ENCODE measurements around the gene KRT72.

KRT72 gene

GRCh38 chr12:52539821-52540173 lies 61.5 kb downstream of the KRT72 start:
- Mint-ChIP-seq H3K27ac (no peak overlapping the region), H3K27me3 (no peaks in the 10 kb centered on the region), H3K9me3 (ENCODE audit: low read depth) (no peaks in the 10 kb centered on the region), H3K4me1 (ENCODE audit: low read depth) (no peaks in the 10 kb centered on the region), H3K4me3 (no peak overlapping the region), H3K36me3 (no peaks in the 10 kb centered on the region)

- no peaks in the 10 kb centered on the region for H3K4me1 Mint-ChIP-seq (ENCODE audit: low read depth)
- no peaks in the 10 kb centered on the region for H3K36me3 Mint-ChIP-seq
- H3K27me3 Mint-ChIP-seq, result no peaks in the 10 kb centered on the region
- no peak overlapping the region for H3K4me3 Mint-ChIP-seq
- H3K9me3 Mint-ChIP-seq (ENCODE audit: low read depth), result no peaks in the 10 kb centered on the region
- no peak overlapping the region for H3K27ac Mint-ChIP-seq
Measured at GRCh38 chr12:52539083-52539820, 62.0 kb downstream of the KRT72 start.

GRCh38 chr12:52537101-52537500 lies 64.2 kb downstream of the KRT72 start:
- Mint-ChIP-seq H3K4me3 (no peak overlapping the region), H3K9me3 (ENCODE audit: low read depth) (no peaks in the 10 kb centered on the region), H3K27ac (no peak overlapping the region), H3K36me3 (no peaks in the 10 kb centered on the region), H3K27me3 (no peaks in the 10 kb centered on the region), H3K4me1 (ENCODE audit: low read depth) (no peaks in the 10 kb centered on the region)

All from activated naive CD8-positive, alpha-beta T cell (primary cell).